Measurements from ENCODE around the gene ZNF620. TPM values are rescaled to one million over a fixed set of nuclear protein-coding genes. Genes with fewer than 3 reads are reported as not detected.

The ZNF620 gene
- total RNA-seq, 1 experiment from 2014 or later = 2.5 TPM

DNA sequence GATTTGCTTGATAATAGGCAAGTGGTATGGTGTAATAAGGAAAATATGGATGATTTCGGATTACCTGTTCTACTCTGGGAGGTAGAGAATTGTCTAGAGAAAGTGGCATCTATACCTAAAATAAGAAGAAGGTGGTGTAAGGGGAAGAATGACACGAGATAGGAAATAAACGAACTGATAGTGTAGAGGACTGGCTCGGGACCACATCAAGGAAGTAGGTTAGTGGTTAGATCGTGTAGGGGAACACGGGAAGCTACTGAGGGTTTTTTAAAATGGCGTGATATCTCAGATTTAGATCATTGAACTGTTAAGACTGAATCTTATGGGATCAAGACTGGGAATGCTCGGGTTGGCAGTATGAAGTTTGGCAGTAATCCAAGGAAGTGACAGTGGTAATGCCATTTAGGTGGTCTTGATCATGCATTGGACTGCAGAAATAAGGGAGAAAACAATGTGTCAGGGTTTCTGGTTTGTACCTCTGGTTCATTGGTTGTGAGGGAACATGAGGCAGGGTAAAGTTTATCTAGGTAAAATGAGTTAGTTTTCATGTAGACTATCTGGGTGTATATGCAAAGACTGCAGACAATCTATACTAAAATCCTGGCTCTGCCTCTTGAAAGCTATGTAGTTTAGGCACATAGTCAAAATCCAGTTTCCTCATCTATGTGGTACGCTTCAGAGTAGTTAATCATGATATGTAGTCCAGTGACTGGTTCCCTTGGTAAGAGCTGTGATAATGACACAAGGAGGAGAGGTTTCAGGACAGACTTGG is 41.3 kb upstream of the ZNF620 start:
- Histone ChIP-seq H3K4me3 (ENCODE audit: low read length) (no peak overlapping the region), H2AFZ (ENCODE audit: low read length) (no peak overlapping the region), H3K36me3 (ENCODE audit: low read depth, low read length) (peaks cover 43% of the 10 kb centered on the region), H3F3A (ENCODE audit: low read length, unreplicated experiment) (peaks cover 27% of the 10 kb centered on the region), H3K27ac (ENCODE audit: low read length) (no peak overlapping the region), H3K9ac (ENCODE audit: low read length) (no peak overlapping the region), H3K4me1 (ENCODE audit: insufficient read depth, low read length) (peaks cover 8% of the 10 kb centered on the region; the same call in 1 of the 2 replicates), H3K27me3 (ENCODE audit: low read length) (no peaks in the 10 kb centered on the region), H3K4me2 (ENCODE audit: low read length) (no peak overlapping the region), H3K9me3 (ENCODE audit: low read length) (no peaks in the 10 kb centered on the region), H3K79me2 (ENCODE audit: low read length) (peaks cover 16% of the 10 kb centered on the region), H3K9me2 (replicated peaks; ENCODE audit: low read length) (no peaks in the 10 kb centered on the region), H4K20me1 (ENCODE audit: low read length) (peaks cover 31% of the 10 kb centered on the region)
- POLR2A ChIA-PET (ENCODE audit: unreplicated experiment) = no interaction called here
- CTCF ChIA-PET = no interaction called here
- DNase-seq (no peak), ATAC-seq (no peak)
- intact Hi-C loops (cut with micrococcal nuclease) = no loop called here
- no TSS peak for BruUV-seq (replicated peaks)
- no peak for TF ChIP-seq EZH2phosphoT487 (IDR thresholded peaks at IDR 0.05; ENCODE audit: borderline replicate concordance, low read length)
- TF ChIP-seq, protein P1, sequence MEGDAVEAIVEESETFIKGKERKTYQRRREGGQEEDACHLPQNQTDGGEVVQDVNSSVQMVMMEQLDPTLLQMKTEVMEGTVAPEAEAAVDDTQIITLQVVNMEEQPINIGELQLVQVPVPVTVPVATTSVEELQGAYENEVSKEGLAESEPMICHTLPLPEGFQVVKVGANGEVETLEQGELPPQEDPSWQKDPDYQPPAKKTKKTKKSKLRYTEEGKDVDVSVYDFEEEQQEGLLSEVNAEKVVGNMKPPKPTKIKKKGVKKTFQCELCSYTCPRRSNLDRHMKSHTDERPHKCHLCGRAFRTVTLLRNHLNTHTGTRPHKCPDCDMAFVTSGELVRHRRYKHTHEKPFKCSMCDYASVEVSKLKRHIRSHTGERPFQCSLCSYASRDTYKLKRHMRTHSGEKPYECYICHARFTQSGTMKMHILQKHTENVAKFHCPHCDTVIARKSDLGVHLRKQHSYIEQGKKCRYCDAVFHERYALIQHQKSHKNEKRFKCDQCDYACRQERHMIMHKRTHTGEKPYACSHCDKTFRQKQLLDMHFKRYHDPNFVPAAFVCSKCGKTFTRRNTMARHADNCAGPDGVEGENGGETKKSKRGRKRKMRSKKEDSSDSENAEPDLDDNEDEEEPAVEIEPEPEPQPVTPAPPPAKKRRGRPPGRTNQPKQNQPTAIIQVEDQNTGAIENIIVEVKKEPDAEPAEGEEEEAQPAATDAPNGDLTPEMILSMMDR (conservative IDR thresholded peaks at IDR 0.05; ENCODE audit: low read depth, low read length) = no peak
- TF ChIP-seq EZH2 (IDR thresholded peaks at IDR 0.05; ENCODE audit: low read length, unreplicated experiment) = no peak

- Histone ChIP-seq H2AFZ (ENCODE audit: low read length) (no peak overlapping the region), H3K27ac (ENCODE audit: low read length) (no peak overlapping the region), H3K36me3 (ENCODE audit: low read depth, low read length) (peaks cover 39% of the 10 kb centered on the region), H3K4me2 (ENCODE audit: low read length) (no peak overlapping the region), H3K79me2 (ENCODE audit: low read length) (peaks cover 12% of the 10 kb centered on the region), H3F3A (ENCODE audit: low read length, unreplicated experiment) (peaks cover 25% of the 10 kb centered on the region), H3K9ac (ENCODE audit: low read length) (no peak overlapping the region), H3K4me3 (ENCODE audit: low read length) (no peak overlapping the region), H3K9me3 (ENCODE audit: low read length) (no peaks in the 10 kb centered on the region), H4K20me1 (ENCODE audit: low read length) (peaks cover 26% of the 10 kb centered on the region), H3K27me3 (ENCODE audit: low read length) (no peaks in the 10 kb centered on the region), H3K9me2 (replicated peaks; ENCODE audit: low read length) (no peaks in the 10 kb centered on the region), H3K4me1 (ENCODE audit: insufficient read depth, low read length) (peaks cover 3% of the 10 kb centered on the region; the same call in 1 of the 2 replicates)
- intact Hi-C loops (cut with micrococcal nuclease) = no loop called here
- no TSS peak for BruUV-seq (replicated peaks)
- ChIA-PET CTCF (no interaction called here), POLR2A (ENCODE audit: unreplicated experiment) (no interaction called here)
- DNase-seq = no peak
- ATAC-seq = no peak
- TF ChIP-seq, protein P1 (conservative IDR thresholded peaks at IDR 0.05; ENCODE audit: low read depth, low read length) = no peak
- no peak for TF ChIP-seq EZH2 (IDR thresholded peaks at IDR 0.05; ENCODE audit: low read length, unreplicated experiment)
- no peak for TF ChIP-seq EZH2phosphoT487 (IDR thresholded peaks at IDR 0.05; ENCODE audit: borderline replicate concordance, low read length)
Observed at GRCh38 chr3:40465111-40465407, 40.8 kb upstream of the ZNF620 start.

GRCh38 chr3:40465456-40465855 is 40.4 kb upstream of the ZNF620 start:
- ATAC-seq (peak; percentile 16), DNase-seq (no peak)
- TF ChIP-seq EZH2phosphoT487 (IDR thresholded peaks at IDR 0.05; ENCODE audit: borderline replicate concordance, low read length) (no peak), EZH2 (IDR thresholded peaks at IDR 0.05; ENCODE audit: low read length, unreplicated experiment) (no peak)
- TF ChIP-seq, protein P1 (conservative IDR thresholded peaks at IDR 0.05; ENCODE audit: low read depth, low read length) = no peak
- peaks cover 23% of the 10 kb centered on the region for H3F3A ChIP-seq (ENCODE audit: low read length, unreplicated experiment)
- H3K36me3 ChIP-seq (ENCODE audit: low read depth, low read length) = peaks cover 35% of the 10 kb centered on the region
- H3K79me2 ChIP-seq (ENCODE audit: low read length) = peaks cover 8% of the 10 kb centered on the region
- no peak overlapping the region for H2AFZ ChIP-seq (ENCODE audit: low read length)
- peaks cover 22% of the 10 kb centered on the region for H4K20me1 ChIP-seq (ENCODE audit: low read length)
- intact Hi-C loops (cut with micrococcal nuclease) = no loop called here
- no peaks in the 10 kb centered on the region for H3K4me1 ChIP-seq (ENCODE audit: insufficient read depth, low read length)
- no TSS peak for BruUV-seq (replicated peaks)
- H3K27me3 ChIP-seq (ENCODE audit: low read length) = no peaks in the 10 kb centered on the region
- no peak overlapping the region for H3K9ac ChIP-seq (ENCODE audit: low read length)
- no peak overlapping the region for H3K27ac ChIP-seq (ENCODE audit: low read length)
- no peaks in the 10 kb centered on the region for H3K9me2 ChIP-seq (replicated peaks; ENCODE audit: low read length)
- CTCF ChIA-PET = no interaction called here
- no peak overlapping the region for H3K4me3 ChIP-seq (ENCODE audit: low read length)
- POLR2A ChIA-PET (ENCODE audit: unreplicated experiment) = interaction anchor here (0.6 kb wide), 1 partner anchor 32 kb away, joined by 5 read pairs; no protein-coding TSS in a partner anchor
- no peak overlapping the region for H3K4me2 ChIP-seq (ENCODE audit: low read length)
- no peaks in the 10 kb centered on the region for H3K9me3 ChIP-seq (ENCODE audit: low read length)
